Measurements from ENCODE around the gene RPL32.

DNA sequence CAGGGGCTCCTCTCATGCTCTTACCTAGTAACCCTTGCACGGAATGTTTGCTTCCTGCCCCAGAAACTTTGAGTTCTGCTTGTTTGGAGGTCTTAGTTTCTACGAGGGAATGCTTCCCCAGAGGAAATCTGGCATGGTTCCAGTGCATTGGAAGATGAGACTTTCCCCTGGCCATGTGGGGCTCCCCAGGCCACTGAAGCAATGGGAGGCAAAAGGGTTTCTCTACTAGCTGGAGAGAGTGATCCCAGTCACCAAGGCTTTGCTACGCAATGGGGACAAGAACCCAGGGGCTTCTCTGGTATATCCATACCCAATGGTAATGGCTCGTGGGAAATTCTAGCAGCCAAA is 44.2 kb upstream of the RPL32 start:
- no peak for TF ChIP-seq POLR2AphosphoS5 (IDR thresholded peaks at IDR 0.05; ENCODE audit: borderline replicate concordance, low read depth, low read length)
- TF ChIP-seq EZH2 (IDR thresholded peaks at IDR 0.05) = no peak

All from SK-N-MC (cell line).